ENCODE measurements around the gene TMEM156. TPM values are rescaled to one million over a fixed set of nuclear protein-coding genes. Genes with fewer than 3 reads are reported as not detected.
"Not testable (repeated sequence)": the region's sequence is repeated elsewhere in the genome, so short reads cannot be mapped to it uniquely, and the experiment has no call there.

The TMEM156 gene
- total RNA-seq, 1 donor from 2014 or later = not detected

DNA sequence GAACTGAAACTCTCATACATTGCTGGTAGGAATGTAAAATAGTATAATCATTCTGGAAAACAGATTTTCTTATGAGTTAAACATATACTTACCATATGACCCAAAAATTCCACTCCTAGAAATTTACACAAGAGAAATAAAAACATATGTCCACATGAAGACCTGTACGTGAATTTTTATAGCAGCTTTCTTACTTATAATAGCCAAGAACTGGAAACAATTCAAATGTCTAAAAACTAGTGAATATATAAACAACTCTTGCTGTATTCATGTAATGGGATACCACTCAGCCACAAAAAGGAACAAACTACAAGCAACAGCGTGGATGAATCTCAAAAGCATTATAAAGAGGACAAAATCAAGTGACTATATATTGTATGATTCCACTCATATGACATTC, 27.5 kb downstream of the TMEM156 start:
- Mint-ChIP-seq H3K27ac (ENCODE audit: unreplicated experiment) (no peak overlapping the region), H3K9me3 (ENCODE audit: unreplicated experiment) (no peaks in the 10 kb centered on the region), H3K4me1 (ENCODE audit: unreplicated experiment) (no peaks in the 10 kb centered on the region), H3K27me3 (ENCODE audit: unreplicated experiment) (no peaks in the 10 kb centered on the region), H3K4me3 (ENCODE audit: unreplicated experiment) (no peak overlapping the region), H3K36me3 (ENCODE audit: low read depth, unreplicated experiment) (no peaks in the 10 kb centered on the region)
- TF ChIP-seq, protein P1, sequence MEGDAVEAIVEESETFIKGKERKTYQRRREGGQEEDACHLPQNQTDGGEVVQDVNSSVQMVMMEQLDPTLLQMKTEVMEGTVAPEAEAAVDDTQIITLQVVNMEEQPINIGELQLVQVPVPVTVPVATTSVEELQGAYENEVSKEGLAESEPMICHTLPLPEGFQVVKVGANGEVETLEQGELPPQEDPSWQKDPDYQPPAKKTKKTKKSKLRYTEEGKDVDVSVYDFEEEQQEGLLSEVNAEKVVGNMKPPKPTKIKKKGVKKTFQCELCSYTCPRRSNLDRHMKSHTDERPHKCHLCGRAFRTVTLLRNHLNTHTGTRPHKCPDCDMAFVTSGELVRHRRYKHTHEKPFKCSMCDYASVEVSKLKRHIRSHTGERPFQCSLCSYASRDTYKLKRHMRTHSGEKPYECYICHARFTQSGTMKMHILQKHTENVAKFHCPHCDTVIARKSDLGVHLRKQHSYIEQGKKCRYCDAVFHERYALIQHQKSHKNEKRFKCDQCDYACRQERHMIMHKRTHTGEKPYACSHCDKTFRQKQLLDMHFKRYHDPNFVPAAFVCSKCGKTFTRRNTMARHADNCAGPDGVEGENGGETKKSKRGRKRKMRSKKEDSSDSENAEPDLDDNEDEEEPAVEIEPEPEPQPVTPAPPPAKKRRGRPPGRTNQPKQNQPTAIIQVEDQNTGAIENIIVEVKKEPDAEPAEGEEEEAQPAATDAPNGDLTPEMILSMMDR (IDR thresholded peaks at IDR 0.05; ENCODE audit: unreplicated experiment) = no peak
- no peak for DNase-seq (ENCODE audit: low spot score)

DNA sequence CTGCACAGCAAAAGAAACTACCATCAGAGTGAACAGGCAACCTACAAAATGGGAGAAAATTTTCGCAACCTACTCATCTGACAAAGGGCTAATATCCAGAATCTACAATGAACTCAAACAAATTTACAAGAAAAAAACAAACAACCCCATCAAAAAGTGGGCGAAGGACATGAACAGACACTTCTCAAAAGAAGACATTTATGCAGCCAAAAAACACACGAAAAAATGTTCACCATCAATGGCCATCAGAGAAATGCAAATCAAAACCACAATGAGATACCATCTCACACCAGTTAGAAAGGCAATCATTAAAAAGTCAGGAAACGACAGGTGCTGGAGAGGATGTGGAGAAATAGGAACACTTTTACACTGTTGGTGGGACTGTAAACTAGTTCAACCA, 30.2 kb downstream of the TMEM156 start:
- not testable (repeated sequence) for H3K36me3 Mint-ChIP-seq (ENCODE audit: low read depth, unreplicated experiment); H3K4me3 Mint-ChIP-seq (ENCODE audit: unreplicated experiment); H3K27ac Mint-ChIP-seq (ENCODE audit: unreplicated experiment); DNase-seq (ENCODE audit: low spot score); H3K27me3 Mint-ChIP-seq (ENCODE audit: unreplicated experiment); H3K9me3 Mint-ChIP-seq (ENCODE audit: unreplicated experiment); H3K4me1 Mint-ChIP-seq (ENCODE audit: unreplicated experiment)

DNA sequence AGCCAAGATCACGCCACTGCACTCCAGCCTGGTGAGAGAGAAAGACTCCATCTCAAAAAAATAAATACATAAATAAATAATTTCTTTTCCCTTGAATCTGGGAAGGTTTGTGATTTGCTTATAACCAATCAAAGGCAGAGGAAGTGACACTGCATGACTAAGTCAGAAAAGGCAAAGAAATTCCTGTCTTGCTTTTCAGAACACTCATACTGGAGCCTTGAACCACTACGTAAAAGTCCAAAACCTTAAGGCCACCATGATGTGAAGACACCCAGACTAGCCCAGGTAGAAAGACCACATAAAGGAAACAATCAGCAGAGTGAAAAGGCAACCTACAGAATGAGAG, 36.6 kb downstream of the TMEM156 start:
- Mint-ChIP-seq H3K27ac (ENCODE audit: unreplicated experiment) (no peak overlapping the region), H3K36me3 (ENCODE audit: low read depth, unreplicated experiment) (no peaks in the 10 kb centered on the region), H3K27me3 (ENCODE audit: unreplicated experiment) (no peaks in the 10 kb centered on the region), H3K4me1 (ENCODE audit: unreplicated experiment) (no peaks in the 10 kb centered on the region), H3K4me3 (ENCODE audit: unreplicated experiment) (no peak overlapping the region), H3K9me3 (ENCODE audit: unreplicated experiment) (no peaks in the 10 kb centered on the region)
- TF ChIP-seq, protein P1 (IDR thresholded peaks at IDR 0.05; ENCODE audit: unreplicated experiment) = no peak
- no peak for DNase-seq (ENCODE audit: low spot score)

DNA sequence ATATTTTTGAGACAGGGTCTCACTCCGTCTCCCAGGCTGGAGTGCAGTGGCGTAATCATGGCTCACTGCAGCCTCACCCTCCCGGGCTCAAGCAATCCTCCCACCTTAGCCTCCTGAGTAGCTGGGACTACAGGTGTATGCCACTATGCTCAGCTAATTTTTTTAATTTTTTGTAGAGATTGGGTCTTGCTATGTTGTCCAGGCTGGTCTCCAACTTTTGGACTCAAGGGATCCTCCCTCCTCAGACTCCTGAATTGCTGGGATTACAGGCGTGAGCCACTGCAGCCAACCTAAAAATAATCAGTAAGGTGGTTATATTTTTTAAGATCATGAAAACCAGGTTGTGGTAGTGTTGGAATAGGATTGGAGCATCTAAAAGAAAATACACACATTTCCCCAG, 38.1 kb downstream of the TMEM156 start:
- H3K4me1 Mint-ChIP-seq (ENCODE audit: unreplicated experiment) = no peaks in the 10 kb centered on the region
- H3K27ac Mint-ChIP-seq (ENCODE audit: unreplicated experiment) = no peak overlapping the region
- no peak overlapping the region for H3K4me3 Mint-ChIP-seq (ENCODE audit: unreplicated experiment)
- H3K9me3 Mint-ChIP-seq (ENCODE audit: unreplicated experiment) = no peaks in the 10 kb centered on the region
- no peaks in the 10 kb centered on the region for H3K36me3 Mint-ChIP-seq (ENCODE audit: low read depth, unreplicated experiment)
- TF ChIP-seq, protein P1 (IDR thresholded peaks at IDR 0.05; ENCODE audit: unreplicated experiment) = no peak
- no peak for DNase-seq (ENCODE audit: low spot score)
- no peaks in the 10 kb centered on the region for H3K27me3 Mint-ChIP-seq (ENCODE audit: unreplicated experiment)

DNA sequence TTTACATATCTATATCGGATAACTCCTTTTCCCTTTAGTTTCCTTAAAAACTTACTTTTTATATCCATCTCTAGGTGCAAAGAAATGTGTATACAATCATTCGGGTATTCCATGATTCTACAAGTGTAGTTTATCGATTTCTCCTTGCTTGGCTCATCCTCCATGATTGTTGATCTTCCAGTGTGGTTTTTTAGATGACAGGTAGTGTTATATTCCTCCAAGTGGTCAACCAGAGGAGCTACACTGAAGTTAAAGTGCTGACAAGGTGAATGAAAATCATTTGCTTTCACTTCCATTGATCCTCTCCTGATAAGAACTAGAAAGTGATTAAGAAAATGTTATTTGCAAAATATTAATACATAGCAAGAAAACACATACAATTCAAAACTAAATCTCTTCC, 38.5 kb downstream of the TMEM156 start:
- no peak overlapping the region for H3K4me3 Mint-ChIP-seq (ENCODE audit: unreplicated experiment)
- H3K27me3 Mint-ChIP-seq (ENCODE audit: unreplicated experiment) = no peaks in the 10 kb centered on the region
- no peaks in the 10 kb centered on the region for H3K4me1 Mint-ChIP-seq (ENCODE audit: unreplicated experiment)
- H3K9me3 Mint-ChIP-seq (ENCODE audit: unreplicated experiment) = no peaks in the 10 kb centered on the region
- no peak for DNase-seq (ENCODE audit: low spot score)
- no peaks in the 10 kb centered on the region for H3K36me3 Mint-ChIP-seq (ENCODE audit: low read depth, unreplicated experiment)
- TF ChIP-seq, protein P1 (IDR thresholded peaks at IDR 0.05; ENCODE audit: unreplicated experiment) = no peak
- H3K27ac Mint-ChIP-seq (ENCODE audit: unreplicated experiment) = no peak overlapping the region

DNA sequence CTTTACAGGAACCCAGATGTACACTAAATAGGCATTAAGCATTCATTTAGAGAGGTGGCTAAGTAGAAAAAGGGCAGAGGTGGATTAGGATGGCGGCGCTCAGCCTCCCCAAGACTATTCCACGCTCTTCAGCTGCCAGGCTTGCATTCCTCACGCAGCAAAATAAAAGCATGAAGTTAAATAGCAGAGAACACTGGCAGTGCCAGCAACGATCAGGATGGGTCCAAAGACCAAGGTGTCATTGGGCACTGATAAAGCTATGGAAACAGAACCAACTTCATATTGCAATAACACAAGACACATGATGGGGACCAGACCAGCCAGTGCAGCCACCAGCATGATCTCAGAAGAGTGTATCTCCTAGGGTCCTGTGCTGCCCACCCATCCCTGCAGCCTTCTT, 42.0 kb downstream of the TMEM156 start:
- peaks cover 2% of the 10 kb centered on the region for H3K27me3 Mint-ChIP-seq (ENCODE audit: unreplicated experiment)
- no peaks in the 10 kb centered on the region for H3K36me3 Mint-ChIP-seq (ENCODE audit: low read depth, unreplicated experiment)
- no peak overlapping the region for H3K4me3 Mint-ChIP-seq (ENCODE audit: unreplicated experiment)
- H3K9me3 Mint-ChIP-seq (ENCODE audit: unreplicated experiment) = no peaks in the 10 kb centered on the region
- TF ChIP-seq, protein P1 (IDR thresholded peaks at IDR 0.05; ENCODE audit: unreplicated experiment) = no peak
- no peak for DNase-seq (ENCODE audit: low spot score)
- peaks cover 12% of the 10 kb centered on the region for H3K4me1 Mint-ChIP-seq (ENCODE audit: unreplicated experiment)
- no peak overlapping the region for H3K27ac Mint-ChIP-seq (ENCODE audit: unreplicated experiment)
